ENCODE results near the gene LRRC26.
A peak's percentile ranks its signal among the peaks of the same experiment; 100 is the strongest.

Gene LRRC26

GRCh38 chr9:137167277-137167746 is 2.5 kb downstream of the LRRC26 start:
- DNase-seq, result no peak

- no peak for DNase-seq
Measured at GRCh38 chr9:137166380-137167229, 3.2 kb downstream of the LRRC26 start.

GRCh38 chr9:137165250-137165836 is 4.5 kb downstream of the LRRC26 start:
- no peak for DNase-seq

- DNase-seq, result no peak
Measured at GRCh38 chr9:137164370-137165249, 5.2 kb downstream of the LRRC26 start.

- DNase-seq, result no peak
Measured at GRCh38 chr9:137163805-137164204, 6.0 kb downstream of the LRRC26 start.

- no peak for DNase-seq
Measured at GRCh38 chr9:137163365-137163715, 6.5 kb downstream of the LRRC26 start.

GRCh38 chr9:137162505-137163364 is 7.1 kb downstream of the LRRC26 start:
- DNase-seq, result no peak

GRCh38 chr9:137161558-137162486 is 8.0 kb downstream of the LRRC26 start:
- no peak for DNase-seq

- DNase-seq, result no peak
Measured at GRCh38 chr9:137160716-137161557, 8.9 kb downstream of the LRRC26 start.

GRCh38 chr9:137160054-137160425 is 9.8 kb downstream of the LRRC26 start:
- no peak for DNase-seq

- DNase-seq, result no peak
Measured at GRCh38 chr9:137159105-137160053, 10.5 kb downstream of the LRRC26 start.

GRCh38 chr9:137158625-137159024 is 11.2 kb downstream of the LRRC26 start:
- no peak for DNase-seq

GRCh38 chr9:137157618-137158415 is 12.0 kb downstream of the LRRC26 start:
- no peak for DNase-seq

- peak; percentile 54 for DNase-seq
Measured at GRCh38 chr9:137156567-137157375, 13.1 kb downstream of the LRRC26 start.

GRCh38 chr9:137152844-137153405 is 16.9 kb downstream of the LRRC26 start:
- no peak for DNase-seq

- DNase-seq, result peak; percentile 23
Measured at GRCh38 chr9:137150617-137151457, 19.0 kb downstream of the LRRC26 start.

Data from effector CD8-positive, alpha-beta T cell (primary cell).